Measurements from ENCODE around the gene TPM1.

DNA sequence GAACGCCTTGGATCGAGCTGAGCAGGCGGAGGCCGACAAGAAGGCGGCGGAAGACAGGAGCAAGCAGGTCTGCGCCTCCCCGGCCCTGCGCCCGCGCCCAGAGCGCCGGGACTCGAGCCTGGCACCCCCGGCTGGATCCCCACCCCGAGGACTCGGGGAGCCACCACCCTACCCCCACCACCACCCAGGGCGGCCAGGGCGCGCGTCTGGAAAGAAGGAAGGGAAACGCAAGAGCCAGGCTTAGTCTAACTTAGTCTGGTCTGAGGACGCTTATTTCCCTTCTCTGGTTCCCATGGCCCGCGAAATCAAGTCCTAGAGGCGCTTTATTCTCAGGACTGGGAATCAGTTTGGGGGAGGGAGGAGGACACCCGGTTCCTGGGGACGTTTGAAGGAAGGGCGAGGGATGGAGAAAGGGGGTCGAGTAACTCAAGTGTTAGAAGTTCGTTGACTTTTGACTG lies 359 bp downstream of the TPM1 start:
- TF ChIP-seq, protein P1, sequence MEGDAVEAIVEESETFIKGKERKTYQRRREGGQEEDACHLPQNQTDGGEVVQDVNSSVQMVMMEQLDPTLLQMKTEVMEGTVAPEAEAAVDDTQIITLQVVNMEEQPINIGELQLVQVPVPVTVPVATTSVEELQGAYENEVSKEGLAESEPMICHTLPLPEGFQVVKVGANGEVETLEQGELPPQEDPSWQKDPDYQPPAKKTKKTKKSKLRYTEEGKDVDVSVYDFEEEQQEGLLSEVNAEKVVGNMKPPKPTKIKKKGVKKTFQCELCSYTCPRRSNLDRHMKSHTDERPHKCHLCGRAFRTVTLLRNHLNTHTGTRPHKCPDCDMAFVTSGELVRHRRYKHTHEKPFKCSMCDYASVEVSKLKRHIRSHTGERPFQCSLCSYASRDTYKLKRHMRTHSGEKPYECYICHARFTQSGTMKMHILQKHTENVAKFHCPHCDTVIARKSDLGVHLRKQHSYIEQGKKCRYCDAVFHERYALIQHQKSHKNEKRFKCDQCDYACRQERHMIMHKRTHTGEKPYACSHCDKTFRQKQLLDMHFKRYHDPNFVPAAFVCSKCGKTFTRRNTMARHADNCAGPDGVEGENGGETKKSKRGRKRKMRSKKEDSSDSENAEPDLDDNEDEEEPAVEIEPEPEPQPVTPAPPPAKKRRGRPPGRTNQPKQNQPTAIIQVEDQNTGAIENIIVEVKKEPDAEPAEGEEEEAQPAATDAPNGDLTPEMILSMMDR (IDR thresholded peaks at IDR 0.05 in 4 of 5, conservative IDR thresholded peaks at IDR 0.05 in 1 of 5), result no peak
- TF ChIP-seq POLR2A (IDR thresholded peaks at IDR 0.05), result no peak

All from gastrocnemius medialis (tissue), 4 donors.